ENCODE measurements around the gene POU5F2.

POU5F2 gene

DNA sequence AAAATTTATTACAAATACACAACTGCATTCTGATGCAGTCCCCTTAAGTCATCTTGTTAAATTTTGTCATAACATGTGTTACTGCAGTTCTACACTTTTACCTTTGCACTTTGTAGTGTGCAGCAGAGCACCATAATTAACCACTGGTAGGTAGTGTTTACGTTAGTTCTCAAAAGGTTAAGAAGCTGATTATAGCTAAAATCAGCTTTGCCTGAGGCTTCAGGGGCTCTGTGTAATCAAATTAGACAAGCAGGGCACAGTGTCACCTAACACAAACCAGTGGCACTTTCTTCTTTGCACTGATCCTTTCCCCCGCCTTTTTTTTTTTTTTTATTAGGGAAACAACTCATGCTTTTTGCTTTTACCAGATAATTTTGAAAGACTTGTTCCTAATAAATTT is 26.1 kb downstream of the POU5F2 start:
- DNase-seq = no peak

DNA sequence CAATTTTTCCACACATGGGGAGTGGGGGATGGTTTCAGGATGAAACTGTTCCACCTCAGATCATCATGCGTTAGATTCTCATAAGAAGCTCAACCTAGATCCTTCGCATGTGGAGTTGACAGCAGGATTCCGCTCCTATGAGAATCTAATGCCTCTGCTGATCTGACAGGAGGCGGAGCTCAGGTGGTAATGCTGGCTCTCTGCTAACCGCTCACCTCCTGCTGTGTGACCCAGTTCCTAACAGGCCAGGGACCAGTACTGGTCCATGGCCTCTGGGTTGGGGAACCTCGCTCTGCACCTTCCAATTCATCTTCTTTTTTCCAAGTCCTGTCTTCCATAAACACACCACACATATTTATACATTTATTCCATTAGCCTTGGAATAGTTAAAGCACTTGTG is 33.0 kb downstream of the POU5F2 start:
- no peak for DNase-seq

DNA sequence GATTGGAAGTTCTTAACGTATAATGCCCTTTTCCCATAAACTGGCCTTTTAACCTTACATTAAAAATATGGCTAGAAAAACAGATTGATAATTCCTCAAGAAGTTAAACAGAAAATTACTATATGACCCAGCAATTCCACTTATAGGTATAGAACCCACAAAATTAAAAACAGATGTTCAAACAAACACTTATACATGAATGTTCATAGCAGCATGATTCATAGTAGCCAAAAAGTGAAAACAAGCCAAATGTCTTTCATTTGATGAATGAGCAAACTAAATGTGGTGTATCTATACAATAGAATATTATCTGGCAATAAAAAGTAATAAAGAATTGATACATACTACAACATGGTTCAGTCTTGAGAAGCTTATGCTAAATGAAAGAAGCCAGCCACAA is 35.5 kb downstream of the POU5F2 start:
- DNase-seq = no peak

DNA sequence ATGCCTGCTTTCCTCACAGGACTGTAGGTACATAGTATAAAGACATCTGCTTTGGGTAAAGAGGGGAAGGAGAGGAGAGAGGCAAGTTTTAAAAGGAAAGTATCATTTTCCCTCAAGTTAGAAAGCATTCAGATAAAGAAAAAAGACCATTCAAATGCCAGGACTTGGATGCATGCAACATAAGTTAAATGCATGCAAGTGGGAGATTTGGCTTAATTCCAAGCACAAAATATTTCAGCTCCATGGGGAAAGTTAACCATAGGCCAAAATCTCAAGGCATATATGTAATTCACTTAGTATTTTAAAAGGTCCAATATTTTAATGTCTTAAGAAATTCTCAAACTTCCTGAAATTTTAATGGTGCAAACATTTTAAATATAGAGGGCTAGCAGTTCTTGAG is 36.4 kb downstream of the POU5F2 start:
- no peak for DNase-seq

DNA sequence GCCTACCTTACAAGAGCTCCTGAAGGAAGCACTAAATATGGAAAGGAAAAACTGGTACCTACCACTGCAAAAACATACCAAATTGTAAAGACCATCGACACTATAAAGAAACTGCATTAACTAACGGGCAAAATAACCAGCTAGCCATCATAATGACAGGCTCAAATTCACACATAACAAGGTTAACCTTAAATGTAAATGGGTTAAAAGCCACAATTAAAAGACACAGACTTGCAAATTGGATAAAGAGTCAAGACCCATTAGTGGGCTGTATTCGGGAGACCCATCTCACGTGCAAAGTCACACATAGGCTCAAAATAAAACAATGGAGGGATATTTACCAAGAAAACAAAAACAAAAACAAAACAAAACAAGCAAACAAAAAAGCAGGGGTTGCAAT is 49.4 kb downstream of the POU5F2 start:
- no peak for DNase-seq

All from NCI-H1092 (cell line).